Thoracic aorta (tissue), 2 donors: ENCODE measurements around the gene MVD. TPM values are rescaled to one million over a fixed set of nuclear protein-coding genes. Genes with fewer than 3 reads are reported as not detected.

ENCODE experiments used
- ATAC-seq: fragments of 150-250 bp; one replicate; pipeline ENCODE4 v1.8.0; 2017; ENCODE audit warnings: low read depth; ENCODE audit not compliant: insufficient number of reproducible peaks, low FRiP score
- DNase-seq: peaks from one replicate; pipeline ENCODE4 v3.0.0-alpha.2; 2020; ENCODE audit warnings: low spot score
- H3K27ac ChIP-seq, 2 donors: fragments of 200-600 bp; sonication (generic); 1 replicate in 1 of 2; 2 replicates in 1 of 2; pipeline ENCODE4 v1.5.1; 2016; ENCODE audit warnings: mild to moderate bottlenecking in 2 of 2, moderate library complexity in 2 of 2
- H3K27me3 ChIP-seq: fragments of 200-600 bp; sonication (generic); replicated peaks from 2 replicates; pipeline ENCODE4 v1.6.0; 2016; ENCODE audit warnings: mild to moderate bottlenecking; ENCODE audit not compliant: insufficient read depth
- H3K36me3 ChIP-seq: fragments of 200-600 bp; sonication (generic); one replicate; pipeline ENCODE4 v1.5.1; 2016
- H3K4me1 ChIP-seq, 2 donors: fragments of 200-600 bp; sonication (generic); 1 replicate in 1 of 2; 2 replicates in 1 of 2; pipeline versions ENCODE4 v1.5.1 to v1.6.0; 2016; ENCODE audit warnings: low read depth in 2 of 2, mild to moderate bottlenecking in 1 of 2; ENCODE audit not compliant: control insufficient read depth in 1 of 2
- H3K4me3 ChIP-seq: fragments of 200-600 bp; sonication (generic); 2 replicates; pipeline ENCODE4 v1.5.1; 2016; ENCODE audit warnings: mild to moderate bottlenecking
- H3K9me3 ChIP-seq: fragments of 200-600 bp; sonication (generic); 2 replicates; pipeline ENCODE4 v1.5.1; 2016
- CTCF ChIP-seq: fragments of 200-600 bp; sonication (generic); IDR thresholded peaks from one replicate; pipeline ENCODE4 v1.5.1; 2019; ENCODE audit warnings: antibody characterized with exemption
- total RNA-seq, 2 donors: library from RNA; depleted of rRNA; stranded (reverse); fragments of >200 nt; gene quantifications; one replicate each; pipeline versions ENCODE4 v1.1.0 to v1.2.3, GENCODE V29; 2016

The MVD gene
- total RNA-seq, 2 donors from 2014 or later: 22.4 to 38.9 TPM

- Histone ChIP-seq H3K9me3 (no peaks in the 10 kb centered on the region), H3K36me3 (peaks cover 18% of the 10 kb centered on the region), H3K27ac (no peak overlapping the region), H3K4me1 (peaks cover 7 to 15% of the 10 kb centered on the region in 2 donors), H3K4me3 (no peak overlapping the region), H3K27me3 (no peaks in the 10 kb centered on the region)
- TF ChIP-seq CTCF: no peak
- no peak for ATAC-seq
- no peak for DNase-seq
Measured at GRCh38 chr16:88651989-88652761, 10.7 kb downstream of the MVD start.

GRCh38 chr16:88651276-88651988 lies 11.5 kb downstream of the MVD start:
- Histone ChIP-seq H3K4me1 (peaks cover 7 to 15% of the 10 kb centered on the region in 2 donors), H3K9me3 (no peaks in the 10 kb centered on the region), H3K27me3 (no peaks in the 10 kb centered on the region), H3K27ac (peak overlapping the region in 1 of 2 donors; percentile 39), H3K36me3 (peaks cover 17% of the 10 kb centered on the region), H3K4me3 (peak overlapping the region; percentile 74)
- ATAC-seq: no peak
- no peak for DNase-seq
- TF ChIP-seq CTCF: no peak

- TF ChIP-seq CTCF: no peak
- DNase-seq (no peak), ATAC-seq (peak; percentile 17)
- H3K27me3 ChIP-seq: no peaks in the 10 kb centered on the region
- H3K4me3 ChIP-seq: peak within 1 kb of the TSS; percentile 74
- peak within 1 kb of the TSS in 1 of 2 donors; percentile 39 for H3K27ac ChIP-seq
- no peaks in the 10 kb centered on the region for H3K9me3 ChIP-seq
- H3K36me3 ChIP-seq: peaks cover 17% of the 10 kb centered on the region
- peaks cover 7 to 15% of the 10 kb centered on the region in 2 donors for H3K4me1 ChIP-seq
Measured at GRCh38 chr16:88650749-88651275, 12.1 kb downstream of the MVD start, which contains the start of gene CYBA. TSS of gene CYBA (minus strand) at chr16:88651053. CDS start at chr16:88651013, 40 bp downstream.

- no peaks in the 10 kb centered on the region for H3K9me3 ChIP-seq
- DNase-seq: no peak
- peak overlapping the region; percentile 74 for H3K4me3 ChIP-seq
- peaks cover 11% of the 10 kb centered on the region for H3K36me3 ChIP-seq
- H3K27ac ChIP-seq: peak overlapping the region in 1 of 2 donors; percentile 39
- ATAC-seq: no peak
- peaks cover 7 to 15% of the 10 kb centered on the region in 2 donors for H3K4me1 ChIP-seq
- H3K27me3 ChIP-seq: no peaks in the 10 kb centered on the region
- TF ChIP-seq CTCF: no peak
Measured at GRCh38 chr16:88649924-88650748, 12.8 kb downstream of the MVD start.
